ENCODE measurements around the gene HEMGN. TPM values are rescaled to one million over a fixed set of nuclear protein-coding genes. Genes with fewer than 3 reads are reported as not detected.

The HEMGN gene
- total RNA-seq, 2 donors from 2014 or later = 0.31 to 0.63 TPM

DNA sequence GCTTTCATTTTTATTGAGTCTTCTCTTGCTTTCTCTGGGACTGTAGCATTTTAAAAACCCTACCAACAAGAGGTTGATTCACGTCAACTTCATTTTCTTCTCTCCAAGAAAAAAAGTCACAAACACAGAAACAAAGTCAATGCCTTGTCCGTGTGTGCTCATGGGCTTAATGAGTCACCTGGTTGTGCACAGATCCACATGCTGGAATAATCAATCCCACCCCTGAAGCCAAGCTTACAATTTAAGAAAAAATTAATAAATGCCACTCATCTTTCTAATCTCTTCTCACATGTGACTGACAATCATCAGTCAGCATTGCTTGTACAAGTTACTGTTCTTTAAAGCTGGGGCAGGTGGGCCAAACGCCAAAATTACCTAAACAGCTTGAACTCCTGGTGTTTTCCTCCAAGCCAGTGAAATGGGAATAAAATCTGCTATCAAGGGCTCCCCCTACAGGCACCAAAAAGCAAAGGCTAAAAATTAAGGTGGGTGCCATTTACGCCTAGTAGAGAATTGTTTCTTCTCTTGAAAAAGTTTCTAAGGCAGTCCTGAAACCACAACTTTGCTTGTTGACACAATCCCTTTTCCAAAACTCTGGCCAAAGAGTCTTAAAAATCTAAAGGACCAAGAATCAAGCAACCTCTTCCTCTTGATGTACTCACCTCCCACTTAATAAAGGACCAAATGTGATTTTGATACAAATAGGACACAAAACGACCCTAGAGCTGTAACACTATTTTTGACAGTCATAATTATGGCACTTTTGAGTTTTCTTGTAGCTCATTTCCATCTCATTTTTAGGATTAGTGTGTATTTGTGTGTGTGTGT, 37.0 kb downstream of the HEMGN start:
- DNase-seq (ENCODE audit: low spot score) = no peak
- TF ChIP-seq, protein P1, sequence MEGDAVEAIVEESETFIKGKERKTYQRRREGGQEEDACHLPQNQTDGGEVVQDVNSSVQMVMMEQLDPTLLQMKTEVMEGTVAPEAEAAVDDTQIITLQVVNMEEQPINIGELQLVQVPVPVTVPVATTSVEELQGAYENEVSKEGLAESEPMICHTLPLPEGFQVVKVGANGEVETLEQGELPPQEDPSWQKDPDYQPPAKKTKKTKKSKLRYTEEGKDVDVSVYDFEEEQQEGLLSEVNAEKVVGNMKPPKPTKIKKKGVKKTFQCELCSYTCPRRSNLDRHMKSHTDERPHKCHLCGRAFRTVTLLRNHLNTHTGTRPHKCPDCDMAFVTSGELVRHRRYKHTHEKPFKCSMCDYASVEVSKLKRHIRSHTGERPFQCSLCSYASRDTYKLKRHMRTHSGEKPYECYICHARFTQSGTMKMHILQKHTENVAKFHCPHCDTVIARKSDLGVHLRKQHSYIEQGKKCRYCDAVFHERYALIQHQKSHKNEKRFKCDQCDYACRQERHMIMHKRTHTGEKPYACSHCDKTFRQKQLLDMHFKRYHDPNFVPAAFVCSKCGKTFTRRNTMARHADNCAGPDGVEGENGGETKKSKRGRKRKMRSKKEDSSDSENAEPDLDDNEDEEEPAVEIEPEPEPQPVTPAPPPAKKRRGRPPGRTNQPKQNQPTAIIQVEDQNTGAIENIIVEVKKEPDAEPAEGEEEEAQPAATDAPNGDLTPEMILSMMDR (IDR thresholded peaks at IDR 0.05) = peak; percentile 47 to 74
- Histone ChIP-seq H3K36me3 (peaks cover 6% of the 10 kb centered on the region), H3K4me3 (no peak overlapping the region), H3K27me3 (no peaks in the 10 kb centered on the region), H3K27ac (no peak overlapping the region), H3K4me1 (peaks cover 0 to 3% of the 10 kb centered on the region in 2 donors), H3K9me3 (no peaks in the 10 kb centered on the region)

DNA sequence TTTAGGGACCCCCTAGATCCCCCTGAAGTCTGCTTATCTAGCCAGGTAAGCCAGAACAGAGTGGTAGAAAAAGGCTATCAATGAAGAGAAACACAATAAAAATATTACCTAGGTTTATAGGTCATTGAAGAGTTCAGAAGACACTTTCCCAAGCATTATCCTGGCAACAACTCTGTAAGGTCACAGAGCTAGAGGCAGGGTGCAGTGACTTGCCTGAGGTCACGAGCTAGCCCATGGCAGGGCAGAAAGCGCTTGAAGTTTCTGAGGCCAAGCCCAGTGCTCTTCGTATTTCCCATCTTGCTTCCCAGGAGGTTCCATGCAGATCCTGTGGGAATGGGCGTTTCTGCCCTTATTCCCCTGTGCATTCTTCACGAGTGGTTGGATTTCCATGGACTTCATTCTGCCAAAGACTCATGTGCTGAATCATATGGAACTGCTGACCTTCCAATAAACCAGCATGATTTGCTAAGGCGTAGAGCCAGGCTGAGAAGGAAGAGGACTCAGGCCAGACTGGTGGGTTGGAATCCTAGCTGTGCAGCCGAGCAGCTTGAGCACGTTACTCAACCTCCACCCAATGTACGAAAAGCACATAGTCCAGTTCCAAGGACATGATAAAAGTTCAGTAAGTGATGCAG, 37.8 kb downstream of the HEMGN start:
- Histone ChIP-seq H3K36me3 (peaks cover 6% of the 10 kb centered on the region), H3K4me1 (no peaks in the 10 kb centered on the region), H3K27me3 (no peaks in the 10 kb centered on the region), H3K9me3 (no peaks in the 10 kb centered on the region), H3K4me3 (no peak overlapping the region), H3K27ac (no peak overlapping the region)
- TF ChIP-seq, protein P1 (IDR thresholded peaks at IDR 0.05) = no peak
- DNase-seq (ENCODE audit: low spot score) = no peak

DNA sequence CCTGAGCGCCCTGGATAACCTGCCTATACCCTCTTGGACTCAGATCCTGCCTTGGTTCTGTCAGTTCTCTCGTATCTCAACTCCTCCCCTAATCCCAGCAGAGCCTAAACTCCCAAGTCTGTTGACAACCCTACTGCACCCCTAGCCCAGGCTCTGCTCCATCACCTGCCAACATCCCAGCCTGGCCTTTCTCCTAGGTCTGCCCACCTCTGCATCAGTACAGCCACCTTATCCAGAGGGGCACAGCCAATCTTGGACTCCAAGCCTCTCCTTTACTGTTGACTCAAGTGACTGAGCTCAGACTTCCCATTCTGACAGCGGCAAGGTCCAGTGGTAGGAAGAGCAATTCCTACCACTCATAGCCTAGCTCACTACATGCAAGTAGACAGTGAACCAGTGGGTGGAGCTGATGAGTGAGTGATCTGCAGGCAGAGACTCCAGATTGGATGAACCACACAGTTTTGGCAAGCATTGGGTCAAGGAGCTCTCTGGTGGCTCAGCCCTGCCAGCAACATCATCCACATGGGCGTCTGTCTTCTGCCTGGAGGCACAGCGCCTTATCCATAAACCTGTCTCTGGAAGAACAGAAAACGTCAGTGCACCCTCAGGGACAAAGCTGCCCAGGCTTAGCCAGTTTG, 42.2 kb downstream of the HEMGN start:
- TF ChIP-seq, protein P1 (IDR thresholded peaks at IDR 0.05) = no peak
- no peaks in the 10 kb centered on the region for H3K27me3 ChIP-seq
- H3K27ac ChIP-seq = no peak overlapping the region
- DNase-seq (ENCODE audit: low spot score) = no peak
- H3K36me3 ChIP-seq = no peaks in the 10 kb centered on the region
- no peaks in the 10 kb centered on the region for H3K4me1 ChIP-seq
- no peak overlapping the region for H3K4me3 ChIP-seq
- peaks cover 0 to 8% of the 10 kb centered on the region in 2 donors for H3K9me3 ChIP-seq

DNA sequence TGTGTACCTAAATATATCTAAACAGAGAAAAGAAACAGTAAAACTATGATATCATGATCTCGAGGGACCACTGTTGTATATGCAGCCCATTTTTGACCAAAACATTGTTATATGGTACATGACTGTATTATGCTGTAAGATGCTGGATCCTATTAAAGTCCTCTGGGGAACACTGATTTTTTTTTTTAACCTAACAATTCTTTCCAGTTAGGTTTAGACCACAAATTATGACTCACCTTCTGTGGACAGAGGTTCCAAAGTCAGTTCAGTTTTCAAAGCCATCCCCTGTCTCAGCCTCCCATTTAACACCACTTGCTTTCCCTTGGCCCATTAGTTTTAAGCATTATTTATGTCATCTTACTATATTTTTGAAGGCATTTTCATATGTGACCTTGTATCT, 42.8 kb downstream of the HEMGN start:
- peaks cover 0 to 8% of the 10 kb centered on the region in 2 donors for H3K9me3 ChIP-seq
- H3K27me3 ChIP-seq = no peaks in the 10 kb centered on the region
- no peaks in the 10 kb centered on the region for H3K36me3 ChIP-seq
- H3K4me3 ChIP-seq = no peak overlapping the region
- DNase-seq (ENCODE audit: low spot score) = no peak
- no peak overlapping the region for H3K27ac ChIP-seq
- TF ChIP-seq, protein P1 (IDR thresholded peaks at IDR 0.05) = no peak
- no peaks in the 10 kb centered on the region for H3K4me1 ChIP-seq

DNA sequence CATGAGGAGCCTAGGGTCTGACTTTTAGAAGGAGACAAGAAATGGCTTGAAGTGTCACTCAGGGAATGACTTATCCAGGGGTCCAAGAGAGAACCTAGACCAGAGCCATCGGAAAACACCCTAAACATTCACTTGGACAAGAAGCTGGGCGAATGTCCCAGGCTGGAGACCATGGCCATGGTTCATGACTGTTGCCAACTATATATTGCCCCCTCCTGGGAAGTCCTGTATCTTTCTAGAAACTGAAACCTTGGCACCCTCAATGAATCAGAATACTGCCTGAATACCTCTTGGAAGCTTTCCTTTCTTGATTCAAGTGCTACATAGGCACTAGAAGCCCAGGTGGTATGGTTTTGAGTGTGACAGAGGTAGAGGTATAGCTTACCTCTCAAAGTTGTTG, 45.6 kb downstream of the HEMGN start:
- Histone ChIP-seq H3K27ac (no peak overlapping the region), H3K36me3 (no peaks in the 10 kb centered on the region), H3K9me3 (peaks cover 0 to 8% of the 10 kb centered on the region in 2 donors), H3K4me3 (no peak overlapping the region), H3K27me3 (no peaks in the 10 kb centered on the region), H3K4me1 (no peaks in the 10 kb centered on the region)
- DNase-seq (ENCODE audit: low spot score) = no peak
- TF ChIP-seq, protein P1 (IDR thresholded peaks at IDR 0.05) = no peak

Measured in right atrium auricular region (tissue), 2 donors.